ENCODE data around the gene ANKRD12. TPM values are rescaled to one million over a fixed set of nuclear protein-coding genes. Genes with fewer than 3 reads are reported as not detected.
"Not testable (repeated sequence)": the region's sequence is repeated elsewhere in the genome, so short reads cannot be mapped to it uniquely, and the experiment has no call there.

ANKRD12 gene
- total RNA-seq, 1 donor from 2014 or later = 47.2 TPM

DNA sequence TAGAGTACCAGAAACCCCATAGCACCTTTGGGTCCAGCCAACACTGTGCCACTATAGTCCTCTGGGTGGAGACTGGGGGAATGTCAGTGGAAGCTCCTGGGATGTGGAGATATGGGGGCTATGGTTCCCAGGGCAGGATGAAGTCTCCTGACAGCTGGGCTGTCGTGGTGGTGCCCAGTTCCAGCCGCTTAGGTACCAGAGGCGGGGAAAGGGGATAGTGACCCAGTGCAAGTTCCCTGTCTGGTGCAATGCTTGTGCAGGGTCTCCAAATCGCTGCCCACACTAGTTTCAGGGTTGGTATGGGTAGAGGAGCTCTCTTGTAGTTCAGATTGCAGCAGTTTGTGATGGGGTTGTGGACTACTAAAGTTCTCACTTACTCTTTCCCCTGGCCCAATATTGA, 97.9 kb downstream of the ANKRD12 start:
- DNase-seq = no peak

DNA sequence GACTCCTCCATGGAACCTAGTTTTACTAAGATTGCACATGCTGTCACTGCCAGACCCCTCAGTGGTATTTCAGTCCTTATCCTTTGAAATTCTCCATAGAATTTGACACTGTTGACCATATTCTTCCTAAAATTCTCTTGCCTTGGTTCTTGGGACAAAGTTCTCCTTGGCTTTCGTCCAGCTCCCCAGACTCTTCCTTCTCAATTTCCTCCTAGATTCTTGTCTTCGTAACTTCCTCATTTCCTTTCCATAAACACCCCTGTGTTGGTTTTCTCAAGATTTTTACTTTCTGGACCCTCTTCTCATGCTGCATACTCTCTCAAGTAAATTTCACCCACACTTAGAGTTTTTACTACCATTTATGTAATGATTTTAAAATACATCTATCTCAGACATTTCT, 101.4 kb downstream of the ANKRD12 start:
- DNase-seq = no peak

DNA sequence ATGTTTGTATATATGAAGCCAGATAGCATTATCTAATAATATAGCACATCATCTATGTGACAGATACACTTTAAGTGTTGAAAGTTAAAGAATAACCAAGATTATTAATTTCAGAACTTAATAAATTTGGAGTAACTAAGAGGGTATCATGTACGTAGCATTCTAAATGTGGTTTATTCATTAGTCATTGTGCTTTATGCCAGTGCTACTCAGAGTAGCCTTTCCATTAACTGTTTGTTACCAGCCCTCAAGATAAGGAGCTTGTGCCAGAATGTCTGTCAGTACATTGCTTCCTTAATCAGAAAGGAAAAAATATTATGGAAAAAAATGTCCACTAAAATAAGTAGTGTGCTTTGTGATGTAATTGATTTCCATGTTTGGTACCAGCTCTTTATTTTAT, 103.1 kb downstream of the ANKRD12 start:
- no peak for DNase-seq

DNA sequence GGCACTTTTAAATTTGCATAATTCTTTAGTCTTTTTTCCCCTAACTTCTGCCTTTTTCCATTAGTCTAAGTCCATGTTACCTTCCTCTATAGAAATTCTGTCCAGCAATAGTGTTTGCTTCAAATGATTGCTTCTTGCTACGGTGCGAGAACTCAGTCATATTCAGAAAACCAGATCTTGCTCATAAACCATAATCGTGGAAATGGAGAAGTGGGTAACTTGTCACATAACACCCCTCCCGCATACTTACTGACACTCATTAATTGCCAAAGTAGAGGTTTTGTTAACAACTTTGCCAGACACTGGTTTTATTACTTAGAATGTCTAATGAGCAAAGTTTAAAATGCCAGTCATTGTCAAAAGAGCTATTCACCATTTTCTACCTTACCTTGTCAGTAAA, 103.7 kb downstream of the ANKRD12 start:
- DNase-seq = no peak

DNA sequence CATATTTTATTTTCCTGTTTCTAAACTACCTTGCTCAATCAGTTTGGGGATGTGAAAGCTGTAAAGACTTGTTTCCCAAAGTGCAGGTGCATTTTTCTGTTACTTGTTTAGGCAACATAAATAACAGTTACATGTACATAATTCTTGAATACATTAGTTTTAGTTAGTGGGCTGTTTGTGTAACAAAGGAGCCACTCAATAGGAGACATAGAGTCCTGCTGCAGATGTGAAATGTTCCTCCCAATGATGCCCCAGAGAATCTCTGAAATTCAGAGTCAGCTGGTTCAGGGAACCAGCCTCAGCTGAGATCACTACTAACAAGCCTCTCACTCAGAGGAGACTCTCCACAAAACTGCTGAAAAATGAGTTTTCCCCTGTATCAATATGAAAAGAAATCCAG, 106.4 kb downstream of the ANKRD12 start:
- no peak for DNase-seq

DNA sequence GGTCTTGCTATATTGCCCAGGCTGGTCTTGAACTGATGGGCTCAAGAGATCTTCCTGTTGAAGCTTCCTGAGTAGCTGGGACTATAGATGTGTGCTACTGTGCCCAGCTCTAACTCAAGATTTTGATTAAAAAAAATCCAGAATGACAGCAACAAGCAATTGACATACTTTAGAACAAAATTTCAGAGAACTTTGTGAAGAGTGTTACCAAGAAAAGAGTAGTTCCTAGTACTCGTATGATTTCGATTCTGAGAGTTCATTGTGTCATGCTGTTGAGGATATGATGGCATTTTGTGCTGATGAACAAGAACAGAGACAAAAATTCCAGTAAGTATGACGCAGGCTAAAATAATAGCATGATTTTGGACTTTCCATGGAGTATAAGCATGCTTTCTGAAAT, 107.8 kb downstream of the ANKRD12 start:
- no peak for DNase-seq

DNA sequence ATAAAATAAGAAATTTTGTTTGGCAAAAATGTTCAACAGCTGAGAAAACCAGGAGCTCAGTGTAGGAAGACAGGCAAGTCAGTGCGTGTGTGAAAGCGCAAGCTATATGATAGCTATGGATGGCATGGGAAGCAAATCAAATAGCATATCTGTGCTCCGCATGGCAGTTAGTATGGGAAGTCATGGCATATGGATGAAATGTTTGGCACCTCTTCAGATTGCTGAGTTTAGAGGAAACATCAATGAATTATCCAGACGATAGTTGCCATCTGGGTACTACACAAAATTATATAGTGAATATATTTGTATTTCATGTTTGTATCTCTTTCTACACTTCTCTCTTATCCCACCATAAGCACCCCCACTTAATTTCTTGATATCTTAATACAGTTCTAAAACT, 112.1 kb downstream of the ANKRD12 start:
- DNase-seq = no peak

DNA sequence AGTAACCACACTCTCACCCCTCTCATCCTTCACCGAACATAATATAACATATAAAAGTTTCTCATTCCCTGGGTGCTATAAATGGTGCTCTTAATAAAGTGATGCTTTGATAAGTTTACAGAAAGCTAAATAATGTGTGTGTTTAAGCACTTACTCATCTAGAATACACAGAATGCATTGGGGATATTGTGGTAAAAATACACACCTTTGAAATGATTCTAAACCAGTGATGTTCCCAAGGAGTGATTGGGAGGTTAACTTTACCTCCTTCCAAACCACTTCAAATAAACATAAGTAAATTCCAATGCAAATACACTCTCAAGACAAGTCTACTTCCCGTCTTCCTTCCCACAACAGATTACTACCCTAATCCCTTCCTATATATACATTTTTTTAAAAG, 112.7 kb downstream of the ANKRD12 start:
- no peak for DNase-seq

DNA sequence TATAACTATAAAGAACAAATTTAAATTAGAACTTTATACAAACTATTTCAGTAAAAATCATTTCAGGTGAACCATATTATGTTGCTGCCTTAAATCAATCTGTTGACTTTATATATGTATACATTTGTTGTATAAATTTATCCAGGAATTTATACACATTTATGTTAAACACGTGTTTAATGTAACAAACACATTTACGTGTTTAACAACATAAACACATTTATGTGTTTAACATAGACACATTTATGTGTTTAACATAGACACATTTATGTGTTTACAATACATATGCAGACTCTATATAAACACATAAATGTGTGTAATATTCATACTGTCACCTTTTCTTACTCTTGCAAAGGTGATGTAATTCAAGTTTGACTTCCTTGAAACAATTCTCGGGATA, 122.6 kb downstream of the ANKRD12 start:
- DNase-seq = no peak

DNA sequence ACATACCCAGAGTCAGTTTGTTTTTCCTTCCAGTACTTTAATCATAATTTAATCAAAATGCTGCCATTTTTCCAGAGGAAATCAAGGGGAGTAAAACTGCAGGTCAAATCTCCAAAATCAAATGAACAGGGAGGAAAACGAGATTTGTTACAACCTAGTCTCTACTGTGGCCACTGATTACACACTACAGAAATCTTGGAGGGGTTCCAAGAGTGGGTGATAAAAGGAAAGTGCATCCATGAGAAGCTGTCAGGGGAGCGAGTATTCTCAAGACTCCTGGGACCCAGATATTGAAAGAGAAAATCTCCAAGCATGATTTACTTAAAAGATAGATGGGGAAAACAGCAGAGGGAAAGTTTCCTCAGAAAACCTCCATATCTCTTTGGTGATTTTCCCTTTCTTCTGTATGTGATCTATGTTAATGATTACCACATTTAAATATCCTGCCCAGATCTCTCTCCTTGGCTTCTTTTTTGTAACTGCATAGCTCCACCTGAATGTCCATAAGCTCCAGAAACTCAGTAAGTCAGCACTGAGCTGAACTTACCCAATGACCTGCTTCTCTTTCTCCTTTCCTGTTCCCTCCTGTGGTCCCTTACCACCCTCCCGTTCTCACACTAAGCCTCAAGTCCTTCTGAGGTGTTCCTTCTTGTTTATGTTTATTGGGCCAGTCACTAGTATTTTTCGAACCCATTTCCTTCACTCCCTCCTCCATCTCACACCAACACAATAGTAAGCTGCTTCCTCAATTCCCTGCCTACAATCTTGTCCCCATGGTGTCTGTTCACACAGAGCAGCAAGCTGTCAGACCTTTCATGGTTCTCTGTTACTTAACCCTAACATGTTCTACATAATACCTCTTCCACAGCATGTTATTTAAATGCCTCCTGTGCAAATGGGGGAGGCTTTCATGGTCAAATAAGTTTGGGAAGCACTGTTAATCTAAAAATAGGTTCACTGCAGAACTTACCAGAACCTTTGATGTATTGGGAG, 124.1 kb downstream of the ANKRD12 start:
- DNase-seq = no peak

DNA sequence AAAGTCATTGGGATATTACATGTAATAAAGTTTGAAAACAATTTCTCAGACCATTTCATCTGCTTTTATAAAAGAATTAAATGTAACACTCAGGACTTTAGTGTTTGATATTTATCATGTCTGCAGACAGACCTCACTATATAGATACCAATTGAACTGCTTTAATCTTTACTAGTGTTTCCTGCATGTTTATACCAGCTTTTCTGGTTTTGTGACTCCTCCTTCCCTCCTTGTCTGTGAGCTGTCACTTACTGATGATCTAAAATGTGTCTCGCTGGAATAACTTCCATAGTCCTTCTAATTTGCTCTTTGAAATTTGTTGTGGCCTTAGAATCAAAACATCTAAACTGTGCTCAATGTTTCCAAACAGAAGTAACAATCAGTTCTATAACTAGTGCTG, 126.7 kb downstream of the ANKRD12 start:
- DNase-seq = no peak

DNA sequence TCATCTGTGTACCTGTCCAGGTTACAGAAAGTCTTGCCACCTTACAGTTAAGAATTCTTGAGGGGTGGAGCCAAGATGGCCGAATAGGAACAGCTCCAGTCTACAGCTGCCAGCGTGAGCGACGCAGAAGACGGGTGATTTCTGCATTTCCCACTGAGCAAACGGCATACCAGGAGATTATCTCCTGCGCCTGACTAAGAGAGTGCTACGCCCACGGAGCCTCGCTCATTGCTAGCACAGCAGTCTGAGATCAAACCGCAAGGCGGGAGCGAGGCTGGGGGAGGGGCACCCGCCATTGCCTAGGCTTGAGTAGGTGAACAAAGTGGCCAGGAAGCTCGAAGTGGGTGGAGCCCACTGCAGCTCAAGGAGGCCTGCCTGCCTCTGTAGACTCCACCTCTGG, 128.2 kb downstream of the ANKRD12 start:
- not testable (repeated sequence) for DNase-seq

DNA sequence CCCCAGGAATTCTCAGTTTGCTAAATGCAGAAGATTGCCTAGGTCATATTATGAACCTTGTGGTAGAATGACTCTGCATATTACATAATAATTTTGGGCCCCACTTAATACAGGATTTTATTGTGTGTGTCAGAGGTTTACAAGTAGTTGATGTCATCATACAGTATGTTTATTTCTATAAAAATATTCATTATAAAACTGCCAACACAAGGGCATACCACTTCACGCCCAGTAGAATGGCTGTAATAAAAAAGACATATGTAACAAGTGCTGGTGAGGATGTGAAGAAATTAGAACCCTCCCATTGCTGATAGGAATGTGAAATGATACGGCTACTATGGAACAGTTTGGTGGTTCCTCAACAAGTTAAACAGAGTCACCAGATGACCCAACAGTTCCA, 136.6 kb downstream of the ANKRD12 start:
- DNase-seq = no peak

DNA sequence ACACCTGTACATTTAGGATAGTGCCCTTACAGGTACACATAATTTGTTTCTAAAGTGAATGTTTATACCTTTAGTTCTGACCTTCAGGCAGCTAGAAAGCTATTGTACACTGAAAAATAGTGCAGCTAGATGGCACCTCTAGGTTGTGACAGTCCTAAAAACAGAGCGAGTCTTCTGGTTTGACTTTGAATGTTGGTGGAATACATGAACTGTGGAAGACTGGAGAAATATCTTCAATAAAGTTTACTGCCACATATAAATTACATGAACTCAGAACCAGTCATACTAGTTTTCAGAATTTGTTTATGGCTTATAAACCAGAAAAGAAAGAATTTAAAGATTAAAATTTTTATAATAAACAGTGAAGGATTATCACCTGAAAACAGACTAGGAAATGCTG, 139.3 kb downstream of the ANKRD12 start:
- no peak for DNase-seq

DNA sequence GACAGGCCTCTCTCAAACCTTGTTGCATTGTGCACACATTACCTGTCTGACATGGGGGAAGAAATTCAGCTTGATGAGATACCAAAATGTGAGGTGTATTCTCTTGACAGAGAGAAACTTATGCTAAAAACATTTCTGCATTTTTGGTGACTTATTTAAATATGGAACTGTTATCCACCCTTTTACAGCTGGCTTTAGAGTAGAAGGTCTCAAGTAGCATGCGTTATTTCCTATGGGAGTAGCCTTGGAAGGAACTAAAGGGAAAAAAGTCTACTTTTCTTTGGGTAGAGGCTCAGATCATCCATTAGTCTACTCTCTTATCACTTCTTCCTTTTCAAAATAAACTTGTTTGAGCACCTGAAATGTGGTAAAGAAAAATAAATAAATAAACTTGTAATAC, 141.4 kb downstream of the ANKRD12 start:
- no peak for DNase-seq

DNA sequence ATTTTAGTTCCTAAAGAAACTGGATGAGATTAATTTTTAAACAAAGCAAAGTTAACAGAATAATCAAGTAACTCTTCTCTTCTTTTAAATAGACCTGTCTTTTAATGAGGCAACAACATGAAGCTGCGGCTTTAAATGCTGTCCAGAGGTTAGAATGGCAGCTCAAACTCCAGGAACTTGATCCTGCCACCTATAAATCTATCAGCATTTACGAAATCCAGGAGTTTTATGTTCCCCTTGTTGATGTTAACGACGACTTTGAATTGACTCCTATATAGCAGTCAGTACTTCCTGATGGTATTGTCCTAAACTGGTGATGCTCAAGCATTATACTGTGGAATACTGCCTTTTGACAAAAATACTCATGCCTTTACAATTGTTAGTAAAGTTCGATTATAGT, 144.3 kb downstream of the ANKRD12 start:
- no peak for DNase-seq

DNA sequence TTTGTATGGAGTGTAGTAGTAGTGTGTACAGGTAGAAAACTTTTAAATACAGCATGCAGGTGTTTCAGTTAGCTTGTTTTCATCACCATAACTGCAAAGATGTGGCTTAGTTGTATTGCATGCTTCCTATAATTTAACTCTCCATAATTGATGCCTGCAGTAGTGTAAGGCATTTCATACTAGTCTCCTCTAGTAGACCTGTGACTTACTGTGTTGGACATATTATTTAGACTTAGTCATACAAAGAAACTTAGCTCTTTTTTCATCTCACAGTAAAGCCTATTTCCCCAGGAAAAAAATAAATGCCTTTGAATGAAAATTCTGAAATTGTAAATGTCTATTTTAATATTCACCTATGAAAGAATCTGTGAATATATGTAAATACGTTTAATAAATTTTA, 145.2 kb downstream of the ANKRD12 start:
- no peak for DNase-seq

DNA sequence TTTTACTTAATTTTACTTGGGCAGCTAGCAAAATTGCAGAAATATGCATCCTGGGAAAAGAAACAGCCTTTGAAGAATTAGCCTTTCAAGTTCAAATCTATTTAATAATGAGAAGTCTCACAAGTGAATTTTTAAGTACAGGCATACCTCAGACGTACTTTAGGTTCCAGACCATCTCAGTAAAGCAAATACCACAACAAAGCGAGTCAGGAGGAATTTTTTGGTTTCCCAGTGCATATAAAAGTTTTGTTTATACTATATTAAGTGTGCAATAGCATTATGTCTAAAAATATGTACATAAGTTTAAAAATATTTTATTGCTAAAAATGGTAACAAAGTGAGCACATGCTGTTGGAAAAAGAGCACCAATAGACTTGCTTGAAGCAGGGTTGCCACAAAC, 147.2 kb downstream of the ANKRD12 start:
- no peak for DNase-seq

DNA sequence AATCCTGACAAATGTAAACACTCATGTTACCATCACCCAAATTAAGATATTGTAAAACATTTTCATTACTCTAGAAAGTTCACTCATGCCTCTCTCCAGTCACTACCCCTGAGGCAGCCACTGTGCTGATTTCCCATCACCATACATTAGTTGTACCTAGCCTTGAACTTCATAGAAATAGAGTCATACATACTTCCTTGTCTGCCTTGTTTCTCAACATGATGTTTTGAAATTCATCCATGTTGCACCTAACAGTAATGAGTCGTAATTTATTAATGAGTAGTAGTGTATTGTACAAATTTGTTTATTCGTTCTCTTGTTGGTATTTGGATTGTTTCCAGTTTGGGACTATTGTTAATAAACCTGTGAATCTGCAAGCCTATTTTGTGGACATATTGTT, 149.0 kb downstream of the ANKRD12 start:
- DNase-seq = peak; percentile 2

DNA sequence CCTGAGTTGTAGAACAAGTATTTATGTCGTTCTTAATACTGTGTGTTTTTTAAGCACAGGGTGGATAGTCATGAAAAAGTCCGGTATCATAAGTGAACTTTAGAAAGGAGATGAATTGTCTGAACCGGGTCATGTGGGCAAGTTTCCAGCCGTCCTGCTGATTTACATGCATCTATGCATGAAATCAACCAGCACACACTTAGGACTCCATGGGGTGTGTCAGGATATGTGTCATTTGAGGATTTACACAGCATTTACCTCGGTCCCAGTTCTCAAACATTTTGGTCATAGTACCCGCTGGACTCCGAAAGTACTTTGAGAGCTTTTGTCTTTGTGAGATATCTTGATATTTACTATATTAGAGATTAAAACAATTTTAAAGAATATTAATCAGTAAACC, 150.5 kb downstream of the ANKRD12 start:
- DNase-seq = no peak

DNA sequence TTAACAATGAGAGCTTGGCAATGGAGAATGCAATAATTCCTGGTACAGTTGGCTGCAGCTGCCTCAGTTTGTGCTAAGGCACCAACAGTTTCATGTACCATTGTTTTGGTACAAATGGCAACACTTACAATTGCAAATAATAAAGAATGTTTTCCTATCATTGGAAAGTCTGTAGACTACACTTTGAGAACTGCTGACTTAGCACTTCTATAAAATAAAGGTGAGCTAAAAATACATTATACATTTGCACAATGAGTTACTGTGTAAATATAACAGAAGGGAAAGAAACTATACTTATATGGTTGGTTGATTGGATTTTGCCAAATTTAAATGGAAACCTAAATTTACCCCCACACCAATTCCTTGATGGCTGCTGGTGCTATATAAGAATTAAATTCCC, 153.1 kb downstream of the ANKRD12 start:
- no peak for DNase-seq

DNA sequence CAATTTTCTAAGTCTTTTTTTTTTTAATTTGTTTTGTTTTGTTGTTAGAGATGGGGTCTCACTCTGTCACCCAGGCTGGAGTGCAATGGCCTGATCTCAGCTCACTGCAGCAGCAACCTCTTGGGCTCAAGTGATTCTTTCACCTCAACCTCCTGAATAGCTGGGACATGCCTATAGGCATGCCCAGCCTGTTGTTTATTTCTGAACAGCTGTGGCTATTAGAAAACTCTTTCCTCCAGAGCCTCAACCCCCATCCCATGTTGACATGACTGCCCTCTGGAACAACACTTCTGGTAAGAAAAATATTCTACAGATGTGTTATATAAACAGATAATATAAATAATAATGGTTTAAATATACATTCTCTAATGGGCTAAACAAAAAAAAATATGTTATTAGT, 153.6 kb downstream of the ANKRD12 start:
- no peak for DNase-seq

DNA sequence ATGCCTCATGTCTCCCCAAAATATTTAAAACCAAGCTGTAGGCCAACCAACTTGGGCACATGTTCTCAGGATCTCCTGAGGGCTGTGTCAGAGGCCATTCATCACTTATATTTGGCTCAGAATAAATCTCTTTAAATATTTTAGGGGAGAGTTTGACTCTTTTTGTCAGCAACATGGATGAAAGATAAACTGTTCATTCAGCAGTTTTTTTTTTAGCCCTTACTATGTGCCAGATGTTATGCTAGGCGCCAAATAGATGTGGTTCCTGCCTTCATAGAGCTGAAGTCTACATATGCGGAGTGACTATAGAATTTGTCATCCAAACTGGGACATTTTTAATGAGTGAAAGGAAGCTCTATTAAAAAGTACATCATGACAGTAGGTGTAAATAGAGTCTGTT, 155.5 kb downstream of the ANKRD12 start:
- DNase-seq = no peak

DNA sequence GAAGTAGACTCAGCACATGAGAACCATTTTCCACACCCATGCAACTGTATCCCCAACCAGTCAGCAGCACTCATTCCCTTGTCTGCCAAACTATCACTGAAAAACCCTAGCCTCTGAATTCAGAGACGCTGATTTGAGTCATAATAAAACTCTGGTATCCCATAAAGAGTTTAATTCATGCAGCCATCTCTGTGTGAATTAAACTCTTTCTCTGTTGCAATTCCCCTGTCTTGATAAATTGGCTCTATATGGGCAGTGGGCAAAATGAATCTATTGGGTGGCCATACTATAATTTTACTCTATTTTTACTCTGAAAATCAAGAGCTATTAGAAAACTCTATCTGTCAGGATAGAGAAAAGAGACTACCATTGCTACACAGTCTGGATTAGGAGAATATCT, 157.4 kb downstream of the ANKRD12 start:
- no peak for DNase-seq

Data from skin of body (tissue), 2 donors.